Type B pancreatic cell (in vitro differentiated cells): ENCODE data around the gene EFHC2. TPM values are rescaled to one million over a fixed set of nuclear protein-coding genes. Genes with fewer than 3 reads are reported as not detected.

Experiments
- DNase-seq: peaks from one replicate; pipeline ENCODE4 v3.0.0; 2021; ENCODE audit warnings: mixed read lengths; ENCODE audit not compliant: unreplicated experiment; ENCODE audit errors: extremely low spot score
- H3K27ac Mint-ChIP-seq: 2 replicates; pipeline ENCODE4 v1.8.0; 2021; ENCODE audit warnings: mild to moderate bottlenecking, mixed read lengths
- H3K27me3 Mint-ChIP-seq: 2 replicates; pipeline ENCODE4 v1.8.0; 2021; ENCODE audit warnings: mixed read lengths
- H3K36me3 Mint-ChIP-seq: 2 replicates; pipeline ENCODE4 v1.8.0; 2021; ENCODE audit warnings: mixed read lengths
- H3K4me1 Mint-ChIP-seq: one replicate; pipeline ENCODE4 v1.8.0; 2021; ENCODE audit warnings: mixed read lengths; ENCODE audit not compliant: unreplicated experiment
- H3K4me3 Mint-ChIP-seq: 2 replicates; pipeline ENCODE4 v1.8.0; 2021; ENCODE audit warnings: mild to moderate bottlenecking, mixed read lengths
- H3K9me3 Mint-ChIP-seq: 2 replicates; pipeline ENCODE4 v1.8.0; 2021; ENCODE audit warnings: mixed read lengths
- CTCF ChIP-seq: fragments of 200-600 bp; sonication (generic); conservative IDR thresholded peaks from 2 replicates; pipeline ENCODE4 v1.5.0; 2021; ENCODE audit warnings: antibody characterized with exemption, mild to moderate bottlenecking
- total RNA-seq: library from RNA; stranded (reverse); gene quantifications from 2 replicates; pipeline ENCODE4 v1.2.1, GENCODE V29; 2021; ENCODE audit warnings: low replicate concordance

EFHC2 gene
- total RNA-seq, 1 donor from 2014 or later: 2.1 TPM

GRCh38 chrX:44152852-44153251 lies 190.6 kb downstream of the EFHC2 start:
- Mint-ChIP-seq H3K9me3 (no peaks in the 10 kb centered on the region), H3K4me1 (no peaks in the 10 kb centered on the region), H3K27me3 (no peaks in the 10 kb centered on the region), H3K27ac (no peak overlapping the region), H3K4me3 (no peak overlapping the region), H3K36me3 (no peaks in the 10 kb centered on the region)
- no peak for DNase-seq
- no peak for TF ChIP-seq CTCF

- Mint-ChIP-seq H3K27me3 (no peaks in the 10 kb centered on the region), H3K9me3 (no peaks in the 10 kb centered on the region), H3K27ac (no peak overlapping the region), H3K4me3 (no peak overlapping the region), H3K4me1 (no peaks in the 10 kb centered on the region), H3K36me3 (no peaks in the 10 kb centered on the region)
- no peak for DNase-seq
- TF ChIP-seq CTCF: no peak
Observed at GRCh38 chrX:44147130-44147529, 196.3 kb downstream of the EFHC2 start.

GRCh38 chrX:44144177-44144945 lies 199.1 kb downstream of the EFHC2 start:
- no peak for TF ChIP-seq CTCF
- H3K27me3 Mint-ChIP-seq: no peaks in the 10 kb centered on the region
- H3K36me3 Mint-ChIP-seq: no peaks in the 10 kb centered on the region
- no peaks in the 10 kb centered on the region for H3K9me3 Mint-ChIP-seq
- H3K27ac Mint-ChIP-seq: no peak overlapping the region
- no peak overlapping the region for H3K4me3 Mint-ChIP-seq
- DNase-seq: no peak
- no peaks in the 10 kb centered on the region for H3K4me1 Mint-ChIP-seq

DNA sequence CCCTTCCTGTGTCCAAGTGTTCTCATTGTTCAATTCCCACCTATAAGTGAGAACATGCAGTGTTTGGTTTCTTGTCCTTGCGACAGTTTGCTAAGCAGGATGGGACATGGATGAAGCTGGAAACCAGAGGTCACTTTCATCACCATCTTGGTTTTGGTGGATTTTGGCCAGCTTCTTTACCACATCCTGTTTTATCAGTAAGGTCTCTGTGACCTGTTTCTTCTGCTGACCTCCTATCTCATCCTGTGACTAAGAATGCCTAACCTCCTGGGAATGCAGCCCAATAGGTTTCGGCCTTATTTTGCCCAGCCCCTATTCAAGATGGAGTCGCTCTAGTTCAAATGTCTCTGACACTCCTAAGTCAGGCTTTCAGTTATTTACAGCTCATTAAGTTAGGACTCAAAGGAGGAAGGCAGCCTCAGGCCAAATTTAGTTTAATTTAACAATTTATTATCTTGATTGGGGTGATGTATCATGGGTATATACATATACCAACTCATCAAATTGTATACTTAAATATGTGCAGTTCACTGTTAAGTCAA lies 200.3 kb downstream of the EFHC2 start:
- H3K4me3 Mint-ChIP-seq: no peak overlapping the region
- no peaks in the 10 kb centered on the region for H3K9me3 Mint-ChIP-seq
- H3K27me3 Mint-ChIP-seq: no peaks in the 10 kb centered on the region
- no peak for TF ChIP-seq CTCF
- no peak for DNase-seq
- no peaks in the 10 kb centered on the region for H3K4me1 Mint-ChIP-seq
- no peak overlapping the region for H3K27ac Mint-ChIP-seq
- no peaks in the 10 kb centered on the region for H3K36me3 Mint-ChIP-seq

- Mint-ChIP-seq H3K36me3 (no peaks in the 10 kb centered on the region), H3K4me3 (no peak overlapping the region), H3K27me3 (no peaks in the 10 kb centered on the region), H3K27ac (no peak overlapping the region), H3K4me1 (no peaks in the 10 kb centered on the region), H3K9me3 (no peaks in the 10 kb centered on the region)
- no peak for TF ChIP-seq CTCF
- no peak for DNase-seq
Observed at GRCh38 chrX:44130189-44130588, 213.3 kb downstream of the EFHC2 start.
